SK-N-MC (cell line): ENCODE results near the gene CHID1.

ENCODE experiments used
- DNase-seq: peaks from one replicate; pipeline ENCODE4 v3.0.0-alpha.2; 2011; ENCODE audit warnings: low read depth, low spot score
- H3K27ac ChIP-seq: fragments of 200-600 bp; sonication (generic); 2 replicates; pipeline ENCODE4 v1.5.1; 2016; ENCODE audit warnings: mixed run types
- H3K36me3 ChIP-seq: fragments of 200-600 bp; sonication (generic); 2 replicates; pipeline ENCODE4 v1.6.1; 2017; ENCODE audit warnings: antibody characterized with exemption, low read length, mixed read lengths; ENCODE audit not compliant: insufficient read depth
- H3K4me3 ChIP-seq: fragments of 200-600 bp; sonication (generic); 2 replicates; pipeline ENCODE4 v1.5.1; 2016
- H3K9ac ChIP-seq: fragments of 200-600 bp; sonication (generic); 2 replicates; pipeline ENCODE4 v1.8.0; 2017; ENCODE audit warnings: mixed run types, mixed read lengths; ENCODE audit not compliant: insufficient read length
- H3K9me3 ChIP-seq: fragments of 200-600 bp; sonication (generic); 2 replicates; pipeline ENCODE4 v1.6.1; 2017; ENCODE audit warnings: low read depth, mild to moderate bottlenecking, antibody characterized with exemption, low read length, moderate library complexity, mixed read lengths
- EZH2 ChIP-seq: fragments of 200-600 bp; sonication (generic); IDR thresholded peaks from one replicate; pipeline ENCODE4 v1.6.1; 2017; ENCODE audit warnings: antibody characterized with exemption
- FOXP2 ChIP-seq: optimal IDR thresholded peaks from 2 replicates; pipeline ENCODE3; 2011; ENCODE audit warnings: mild to moderate bottlenecking, moderate library complexity; ENCODE audit not compliant: insufficient read depth; ENCODE audit errors: extremely low read length, control extremely low read depth
- POLR2AphosphoS5 ChIP-seq: IDR thresholded peaks from 2 replicates; pipeline ENCODE4 v1.6.1; 2012; ENCODE audit warnings: mild to moderate bottlenecking, low read depth, low read length, borderline replicate concordance

Gene CHID1

GRCh38 chr11:827146-827896 lies 83.3 kb downstream of the CHID1 start:
- Histone ChIP-seq H3K9ac (peak overlapping the region; percentile 32), H3K4me3 (peak overlapping the region; percentile 70), H3K27ac (no peak overlapping the region), H3K9me3 (no peaks in the 10 kb centered on the region), H3K36me3 (no peaks in the 10 kb centered on the region; the same call in 1 of the 2 replicates)
- no peak for DNase-seq
- TF ChIP-seq FOXP2 (no peak), POLR2AphosphoS5 (no peak), EZH2 (no peak)

GRCh38 chr11:826836-827145 lies 83.8 kb downstream of the CHID1 start:
- H3K4me3 ChIP-seq = peak overlapping the region; percentile 70
- no peak for TF ChIP-seq POLR2AphosphoS5
- no peak for TF ChIP-seq FOXP2
- no peak for TF ChIP-seq EZH2
- H3K9me3 ChIP-seq = no peaks in the 10 kb centered on the region
- no peaks in the 10 kb centered on the region; the same call in 1 of the 2 replicates for H3K36me3 ChIP-seq
- DNase-seq = no peak
- H3K9ac ChIP-seq = peak overlapping the region; percentile 32
- H3K27ac ChIP-seq = no peak overlapping the region

GRCh38 chr11:826227-826621 lies 84.4 kb downstream of the CHID1 start:
- no peak overlapping the region for H3K4me3 ChIP-seq
- no peak overlapping the region for H3K27ac ChIP-seq
- no peak for DNase-seq
- no peaks in the 10 kb centered on the region; the same call in 1 of the 2 replicates for H3K36me3 ChIP-seq
- no peaks in the 10 kb centered on the region for H3K9me3 ChIP-seq
- H3K9ac ChIP-seq = no peak overlapping the region
- TF ChIP-seq EZH2 (no peak), FOXP2 (no peak), POLR2AphosphoS5 (no peak)

- H3K9ac ChIP-seq = no peak overlapping the region
These were observed 85.0 kb downstream of the CHID1 start for GRCh38 chr11:825366-826226.

GRCh38 chr11:824942-825341 lies 85.7 kb downstream of the CHID1 start:
- Histone ChIP-seq H3K9ac (no peak overlapping the region), H3K4me3 (no peak overlapping the region), H3K36me3 (no peaks in the 10 kb centered on the region; the same call in 1 of the 2 replicates), H3K27ac (no peak overlapping the region), H3K9me3 (no peaks in the 10 kb centered on the region)
- DNase-seq = no peak
- TF ChIP-seq EZH2 (no peak), FOXP2 (no peak), POLR2AphosphoS5 (no peak)

More at GRCh38 chr11:825366-826226, 85.0 kb downstream of the CHID1 start:
- Histone ChIP-seq H3K9me3 (no peaks in the 10 kb centered on the region), H3K27ac (no peak overlapping the region), H3K4me3 (no peak overlapping the region), H3K36me3 (no peaks in the 10 kb centered on the region; the same call in 1 of the 2 replicates)
- TF ChIP-seq EZH2 (no peak), POLR2AphosphoS5 (no peak), FOXP2 (no peak)
- DNase-seq = no peak

- TF ChIP-seq POLR2AphosphoS5 (no peak), EZH2 (no peak), FOXP2 (no peak)
- no peak for DNase-seq
- Histone ChIP-seq H3K36me3 (no peaks in the 10 kb centered on the region; the same call in 1 of the 2 replicates), H3K9me3 (no peaks in the 10 kb centered on the region), H3K4me3 (no peak overlapping the region), H3K27ac (no peak overlapping the region), H3K9ac (no peak overlapping the region)
These were observed 86.2 kb downstream of the CHID1 start for GRCh38 chr11:824292-824880.

GRCh38 chr11:823441-824291 lies 86.9 kb downstream of the CHID1 start:
- Histone ChIP-seq H3K4me3 (no peak overlapping the region), H3K27ac (no peak overlapping the region), H3K36me3 (no peaks in the 10 kb centered on the region; the same call in 1 of the 2 replicates), H3K9me3 (no peaks in the 10 kb centered on the region), H3K9ac (no peak overlapping the region)
- TF ChIP-seq FOXP2 = no peak
- no peak for TF ChIP-seq EZH2
- no peak for TF ChIP-seq POLR2AphosphoS5
- DNase-seq = no peak
